Spleen (tissue), 7 donors: ENCODE measurements around the gene TMSB4X.

Experiments used
- CTCF ChIP-seq, 11 experiments: fragments of 200-600 bp in 7 of 11; fragments of 450-650 bp in 4 of 11; sonication (generic) in 4 of 11; IDR thresholded peaks in 8 of 11; conservative IDR thresholded peaks in 3 of 11; 1 replicate in 7 of 11; 2 replicates in 4 of 11; pipeline versions ENCODE4 v1.4.0 to v1.8.0; 2016 to 2021; ENCODE audit warnings: antibody characterized with exemption in 11 of 11, inconsistent platforms in 4 of 11, mild to moderate bottlenecking in 1 of 11
- POLR2A ChIP-seq, 3 donors: fragments of 450-650 bp; IDR thresholded peaks; one replicate each; pipeline ENCODE4 v1.5.1; 2017; ENCODE audit warnings: antibody characterized with exemption in 3 of 3, mild to moderate bottlenecking in 1 of 3
- donor health status: DM: no; HTN: no; CAD: no; lungs with moderate emphysema.
- donor health status: DM: no; HTN: no; CAD: no.
- donor health status: DM: no; HTN: no; CAD: no.

GRCh38 chrX:12972878-12973560, 1.9 kb upstream of the TMSB4X start:
- TF ChIP-seq CTCF (IDR thresholded peaks at IDR 0.05 in 8 of 11, conservative IDR thresholded peaks at IDR 0.05 in 3 of 11) (no peak), POLR2A (IDR thresholded peaks at IDR 0.05) (no peak)
